ENCODE measurements around the gene TRANK1. TPM values are rescaled to one million over a fixed set of nuclear protein-coding genes. Genes with fewer than 3 reads are reported as not detected.
"Not testable (repeated sequence)": the region's sequence is repeated elsewhere in the genome, so short reads cannot be mapped to it uniquely, and the experiment has no call there.

The TRANK1 gene
- total RNA-seq, 1 donor from 2014 or later: 0.51 TPM

- no peaks in the 10 kb centered on the region for H3K36me3 Mint-ChIP-seq (ENCODE audit: unreplicated experiment)
- no peaks in the 10 kb centered on the region for H3K9me3 Mint-ChIP-seq (ENCODE audit: unreplicated experiment)
- no peaks in the 10 kb centered on the region for H3K27me3 Mint-ChIP-seq (ENCODE audit: unreplicated experiment)
- H3K4me3 Mint-ChIP-seq (ENCODE audit: unreplicated experiment): no peak overlapping the region
- no peak for DNase-seq
- TF ChIP-seq CTCF (IDR thresholded peaks at IDR 0.05; ENCODE audit: partially characterized antibody, unreplicated experiment): no peak
- no peaks in the 10 kb centered on the region for H3K4me1 Mint-ChIP-seq (ENCODE audit: low read depth, unreplicated experiment)
- no peak overlapping the region for H3K27ac Mint-ChIP-seq (ENCODE audit: unreplicated experiment)
These were observed 36.8 kb downstream of the TRANK1 start for GRCh38 chr3:36907911-36908646.

GRCh38 chr3:36906504-36907149, 38.2 kb downstream of the TRANK1 start:
- no peak for TF ChIP-seq CTCF (IDR thresholded peaks at IDR 0.05; ENCODE audit: partially characterized antibody, unreplicated experiment)
- no peak for DNase-seq
- Mint-ChIP-seq H3K27me3 (ENCODE audit: unreplicated experiment) (no peaks in the 10 kb centered on the region), H3K9me3 (ENCODE audit: unreplicated experiment) (no peaks in the 10 kb centered on the region), H3K27ac (ENCODE audit: unreplicated experiment) (no peak overlapping the region), H3K4me1 (ENCODE audit: low read depth, unreplicated experiment) (no peaks in the 10 kb centered on the region), H3K4me3 (ENCODE audit: unreplicated experiment) (no peak overlapping the region), H3K36me3 (ENCODE audit: unreplicated experiment) (no peaks in the 10 kb centered on the region)

GRCh38 chr3:36905545-36905944, 39.3 kb downstream of the TRANK1 start:
- H3K9me3 Mint-ChIP-seq (ENCODE audit: unreplicated experiment): no peaks in the 10 kb centered on the region

GRCh38 chr3:36904641-36905040, 40.2 kb downstream of the TRANK1 start:
- H3K27ac Mint-ChIP-seq (ENCODE audit: unreplicated experiment): no peak overlapping the region
- no peaks in the 10 kb centered on the region for H3K9me3 Mint-ChIP-seq (ENCODE audit: unreplicated experiment)
- H3K27me3 Mint-ChIP-seq (ENCODE audit: unreplicated experiment): no peaks in the 10 kb centered on the region
- no peak for TF ChIP-seq CTCF (IDR thresholded peaks at IDR 0.05; ENCODE audit: partially characterized antibody, unreplicated experiment)
- DNase-seq: no peak
- no peaks in the 10 kb centered on the region for H3K36me3 Mint-ChIP-seq (ENCODE audit: unreplicated experiment)
- no peak overlapping the region for H3K4me3 Mint-ChIP-seq (ENCODE audit: unreplicated experiment)
- no peaks in the 10 kb centered on the region for H3K4me1 Mint-ChIP-seq (ENCODE audit: low read depth, unreplicated experiment)

More at GRCh38 chr3:36905545-36905944, 39.3 kb downstream of the TRANK1 start:
- no peaks in the 10 kb centered on the region for H3K4me1 Mint-ChIP-seq (ENCODE audit: low read depth, unreplicated experiment)
- no peaks in the 10 kb centered on the region for H3K27me3 Mint-ChIP-seq (ENCODE audit: unreplicated experiment)
- DNase-seq: no peak
- no peak overlapping the region for H3K4me3 Mint-ChIP-seq (ENCODE audit: unreplicated experiment)
- H3K36me3 Mint-ChIP-seq (ENCODE audit: unreplicated experiment): no peaks in the 10 kb centered on the region
- no peak overlapping the region for H3K27ac Mint-ChIP-seq (ENCODE audit: unreplicated experiment)
- no peak for TF ChIP-seq CTCF (IDR thresholded peaks at IDR 0.05; ENCODE audit: partially characterized antibody, unreplicated experiment)

GRCh38 chr3:36904065-36904464, 40.8 kb downstream of the TRANK1 start:
- H3K27me3 Mint-ChIP-seq (ENCODE audit: unreplicated experiment); H3K27ac Mint-ChIP-seq (ENCODE audit: unreplicated experiment); H3K4me3 Mint-ChIP-seq (ENCODE audit: unreplicated experiment); H3K4me1 Mint-ChIP-seq (ENCODE audit: low read depth, unreplicated experiment); DNase-seq; H3K36me3 Mint-ChIP-seq (ENCODE audit: unreplicated experiment); H3K9me3 Mint-ChIP-seq (ENCODE audit: unreplicated experiment): not testable (repeated sequence)

Measured in glutamatergic neuron (in vitro differentiated cells).